ENCODE measurements around the gene SLC6A2.
"Not testable (repeated sequence)": the region's sequence is repeated elsewhere in the genome, so short reads cannot be mapped to it uniquely, and the experiment has no call there.

The SLC6A2 gene

GRCh38 chr16:55655897-55656681, at the start of gene SLC6A2:
Gene SLC6A2 (plus strand): TSS chr16:55655988. CDS start chr16:55656695, 707 bp downstream.
- in situ Hi-C loops (cut with MboI; ENCODE audit: low sequenced_read_pairs) = no loop called here

GRCh38 chr16:55613613-55614335, 42.0 kb upstream of the SLC6A2 start:
- in situ Hi-C loops (cut with MboI; ENCODE audit: low sequenced_read_pairs) = no loop called here

GRCh38 chr16:55615071-55615470, 40.7 kb upstream of the SLC6A2 start:
- in situ Hi-C loops (cut with MboI; ENCODE audit: low sequenced_read_pairs) = no loop called here

- in situ Hi-C loops (cut with MboI; ENCODE audit: low sequenced_read_pairs) = not testable (repeated sequence)
Measured at GRCh38 chr16:55615670-55616069, 40.1 kb upstream of the SLC6A2 start.

DNA sequence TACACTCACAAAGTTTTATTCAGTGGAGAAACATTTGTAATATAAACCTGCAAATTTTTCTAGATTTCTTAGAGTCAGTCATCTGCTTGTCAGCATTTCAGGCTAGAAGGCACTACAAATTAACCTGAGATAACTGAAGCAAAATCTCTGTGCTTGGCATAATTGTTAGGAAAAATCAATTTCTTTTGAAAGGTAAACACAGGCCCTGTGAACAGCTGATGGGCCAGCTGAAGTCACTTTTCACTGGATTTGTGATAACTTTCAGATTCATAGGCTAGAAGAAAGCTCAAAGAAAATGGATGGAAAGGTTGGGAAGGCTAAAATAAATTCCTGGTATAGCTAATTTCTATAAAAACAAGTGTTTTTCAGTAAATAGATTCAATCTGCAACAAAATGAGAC, 34.0 kb upstream of the SLC6A2 start:
- in situ Hi-C loops (cut with MboI; ENCODE audit: low sequenced_read_pairs) = no loop called here

DNA sequence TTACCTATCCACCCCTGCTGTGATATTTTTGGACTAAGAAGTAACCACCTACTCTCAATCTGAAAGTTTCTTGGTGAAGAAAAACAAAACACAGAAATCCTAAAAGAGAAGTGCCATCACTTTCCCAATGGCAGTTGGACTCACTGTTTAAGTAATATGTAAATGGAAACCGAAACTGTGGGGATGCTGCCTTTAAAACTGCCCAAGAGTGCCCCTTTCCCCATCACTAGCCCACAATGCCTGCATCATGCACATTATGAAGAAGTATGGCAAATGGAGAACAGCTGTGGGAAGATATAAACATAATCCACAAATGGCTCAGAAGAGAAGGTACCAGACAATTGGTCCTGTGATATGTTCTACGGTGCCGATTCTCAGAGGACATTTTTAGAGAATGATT, 33.5 kb upstream of the SLC6A2 start:
- in situ Hi-C loops (cut with MboI; ENCODE audit: low sequenced_read_pairs) = no loop called here

DNA sequence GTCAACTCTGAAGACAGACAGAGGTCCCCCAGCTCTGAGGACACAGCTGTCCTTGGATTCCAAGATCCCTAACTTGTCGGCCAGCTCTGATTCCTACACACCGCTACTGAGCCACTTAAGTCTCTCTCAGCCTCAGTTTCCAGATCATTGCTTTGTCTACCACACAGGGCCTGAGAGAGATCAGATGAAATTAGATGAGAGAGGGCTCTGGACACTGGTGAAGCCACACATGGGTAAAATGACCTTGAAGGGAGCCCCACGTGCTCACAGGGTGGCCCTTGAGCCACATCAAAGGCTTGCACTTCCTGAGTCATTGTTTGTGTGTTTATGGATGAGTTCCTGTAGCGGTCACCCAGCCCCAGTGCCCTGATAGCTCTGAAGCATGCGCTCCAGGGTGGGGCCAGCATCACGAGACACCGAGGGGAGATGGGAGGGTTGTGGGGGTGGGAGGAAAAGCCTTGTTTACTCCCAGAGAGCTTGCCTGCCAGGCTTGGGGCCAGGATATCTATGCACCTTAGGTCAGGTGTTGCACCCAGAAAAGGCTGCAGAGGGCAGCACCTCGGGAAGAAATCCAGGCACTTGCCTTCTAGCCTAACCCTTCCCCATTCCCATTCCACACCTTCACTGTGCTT, 32.7 kb upstream of the SLC6A2 start:
- in situ Hi-C loops (cut with MboI; ENCODE audit: low sequenced_read_pairs) = no loop called here

DNA sequence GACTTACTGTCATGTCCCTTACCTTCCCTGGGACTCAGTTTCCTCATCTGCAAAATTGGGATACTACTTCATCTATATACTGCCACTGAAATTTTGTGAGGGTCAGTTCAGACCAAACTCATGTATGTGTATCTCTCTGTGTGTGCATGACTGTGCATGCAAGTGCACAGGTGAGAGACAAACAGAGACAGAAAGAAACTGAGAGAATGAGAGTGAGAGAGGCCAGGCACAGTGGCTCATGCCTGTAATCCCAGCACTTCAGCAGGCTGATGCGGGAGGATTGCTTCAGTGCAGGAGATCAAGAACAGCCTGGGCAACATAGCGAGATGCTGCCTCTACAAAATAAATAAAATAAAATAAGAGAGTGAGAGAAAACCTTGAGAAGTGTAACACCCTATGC, 32.1 kb upstream of the SLC6A2 start:
- in situ Hi-C loops (cut with MboI; ENCODE audit: low sequenced_read_pairs) = no loop called here

DNA sequence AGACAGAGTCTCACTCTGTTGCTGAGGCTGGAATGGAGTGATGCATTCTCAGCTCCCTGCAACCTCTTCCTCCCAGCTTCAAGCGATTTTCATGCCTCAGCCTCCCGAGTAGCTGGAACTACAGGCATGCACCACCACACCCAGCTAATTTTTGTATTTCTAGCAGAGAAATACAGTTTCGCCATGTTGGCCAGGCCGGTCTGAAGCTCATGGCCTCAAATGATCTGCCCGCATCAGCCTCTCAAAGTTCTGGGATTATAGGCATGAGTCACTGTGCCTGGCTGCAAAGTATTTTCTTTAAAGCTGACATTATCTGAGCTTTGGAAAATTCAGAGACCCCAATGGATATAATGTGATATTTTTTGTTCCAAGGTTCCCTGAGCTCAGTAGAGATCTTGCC, 31.1 kb upstream of the SLC6A2 start:
- in situ Hi-C loops (cut with MboI; ENCODE audit: low sequenced_read_pairs) = no loop called here

GRCh38 chr16:55625843-55626242, 29.9 kb upstream of the SLC6A2 start:
- in situ Hi-C loops (cut with MboI; ENCODE audit: low sequenced_read_pairs) = no loop called here

- in situ Hi-C loops (cut with MboI; ENCODE audit: low sequenced_read_pairs) = no loop called here
Measured at GRCh38 chr16:55628306-55628968, 27.4 kb upstream of the SLC6A2 start.

GRCh38 chr16:55630774-55631173, 25.0 kb upstream of the SLC6A2 start:
- in situ Hi-C loops (cut with MboI; ENCODE audit: low sequenced_read_pairs) = no loop called here

GRCh38 chr16:55632259-55632658, 23.5 kb upstream of the SLC6A2 start:
- in situ Hi-C loops (cut with MboI; ENCODE audit: low sequenced_read_pairs) = no loop called here

GRCh38 chr16:55634193-55634592, 21.6 kb upstream of the SLC6A2 start:
- in situ Hi-C loops (cut with MboI; ENCODE audit: low sequenced_read_pairs) = no loop called here

DNA sequence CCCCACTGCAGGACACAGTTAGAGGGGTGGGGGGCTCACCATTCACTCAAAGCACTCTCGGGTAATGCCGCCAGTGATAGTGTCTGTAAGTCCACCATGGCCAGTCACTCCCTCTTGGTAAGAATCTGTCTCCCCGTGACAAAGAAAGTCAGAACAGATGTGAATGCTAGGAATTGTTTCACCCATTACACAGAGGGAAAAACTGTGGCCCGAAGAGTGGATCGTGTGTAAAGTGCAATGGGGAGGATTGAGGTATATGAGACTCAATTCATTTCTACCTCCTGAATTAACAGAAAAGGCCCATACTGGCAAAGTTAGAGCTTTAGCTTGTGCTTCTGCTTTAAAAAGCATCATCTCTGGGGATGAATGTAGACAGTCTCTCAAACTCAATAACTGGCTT, 17.5 kb upstream of the SLC6A2 start:
- in situ Hi-C loops (cut with MboI; ENCODE audit: low sequenced_read_pairs) = no loop called here

GRCh38 chr16:55640701-55641327, 15.0 kb upstream of the SLC6A2 start:
- in situ Hi-C loops (cut with MboI; ENCODE audit: low sequenced_read_pairs) = no loop called here

GRCh38 chr16:55641430-55642056, 14.2 kb upstream of the SLC6A2 start:
- in situ Hi-C loops (cut with MboI; ENCODE audit: low sequenced_read_pairs) = no loop called here

DNA sequence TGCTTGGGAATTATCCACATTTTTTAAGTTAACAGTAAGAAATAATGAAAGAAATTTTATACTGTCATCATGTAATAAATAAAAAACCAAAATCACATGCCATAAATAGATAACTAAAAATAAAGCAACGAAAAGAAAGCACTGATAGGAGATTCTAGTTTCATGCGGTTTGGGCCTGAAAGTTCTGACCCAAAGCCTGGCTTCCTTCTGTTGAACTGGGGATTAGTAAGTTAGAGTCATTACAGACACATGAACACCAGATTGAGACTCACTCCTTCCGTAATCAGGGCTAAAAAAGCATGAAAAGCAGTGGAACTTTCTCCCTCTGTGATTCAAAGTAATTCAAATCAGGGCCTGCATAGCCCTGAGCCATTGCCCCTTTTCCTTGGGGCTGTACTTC, 13.2 kb upstream of the SLC6A2 start:
- in situ Hi-C loops (cut with MboI; ENCODE audit: low sequenced_read_pairs) = no loop called here

DNA sequence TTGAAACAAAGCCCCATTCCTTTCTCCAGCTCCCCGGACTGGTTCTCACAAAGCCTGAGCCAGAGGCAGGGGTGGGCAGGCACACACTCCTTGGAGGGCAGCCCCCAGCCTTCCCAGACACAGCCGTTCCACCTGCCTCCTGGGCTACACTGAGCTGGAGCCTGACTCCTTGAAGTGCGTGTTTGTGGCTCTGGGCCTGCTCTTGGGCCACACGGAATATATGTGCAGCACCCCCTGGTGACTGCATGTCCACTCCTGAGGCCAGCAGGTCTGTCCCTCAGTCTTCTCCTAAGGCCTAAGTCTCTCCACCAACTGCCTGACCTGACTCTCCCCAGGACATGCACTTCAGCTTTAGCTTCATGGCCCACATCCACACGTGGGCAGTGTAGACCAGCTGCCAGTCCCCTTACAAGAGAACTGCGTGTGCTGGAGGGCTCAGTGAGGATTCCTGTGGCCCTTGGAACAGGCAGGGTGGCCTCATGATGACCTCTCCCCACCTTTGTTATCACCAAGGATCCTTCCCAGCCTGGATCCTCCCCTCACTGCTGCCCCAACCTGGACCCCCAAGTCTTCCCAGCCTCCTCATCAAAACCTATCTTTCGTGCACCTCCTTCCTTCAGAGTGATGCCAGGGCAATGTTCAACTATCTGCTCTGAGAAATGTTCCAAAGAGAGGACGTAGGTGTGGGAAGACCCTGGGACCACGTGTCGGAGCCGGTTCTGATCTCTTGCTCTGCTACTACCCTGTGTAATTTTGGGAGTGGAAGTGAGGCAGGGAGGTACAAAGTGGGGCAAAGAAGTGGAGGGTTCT, 12.4 kb upstream of the SLC6A2 start:
- in situ Hi-C loops (cut with MboI; ENCODE audit: low sequenced_read_pairs) = no loop called here

DNA sequence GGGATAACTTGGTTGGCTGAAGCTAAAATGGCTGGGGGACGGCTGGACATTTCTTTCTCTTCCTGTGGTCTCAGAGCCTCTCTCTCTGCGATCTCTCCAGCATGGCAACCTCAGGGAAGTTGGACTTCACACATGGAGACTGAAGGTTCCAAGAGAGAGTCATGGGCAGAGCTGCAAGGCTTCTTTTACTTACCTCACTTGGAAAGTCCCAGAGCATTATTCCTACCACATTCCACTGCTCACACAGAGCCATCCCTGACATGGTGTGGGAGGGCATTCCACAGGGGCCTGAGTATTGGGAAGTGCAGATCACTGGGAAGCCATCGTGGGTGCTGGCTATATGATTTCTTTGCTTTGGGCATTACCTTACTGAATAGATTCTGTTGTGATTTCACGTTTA, 9.8 kb upstream of the SLC6A2 start:
- in situ Hi-C loops (cut with MboI; ENCODE audit: low sequenced_read_pairs) = no loop called here
